ENCODE measurements around the gene GRM8.

DNA sequence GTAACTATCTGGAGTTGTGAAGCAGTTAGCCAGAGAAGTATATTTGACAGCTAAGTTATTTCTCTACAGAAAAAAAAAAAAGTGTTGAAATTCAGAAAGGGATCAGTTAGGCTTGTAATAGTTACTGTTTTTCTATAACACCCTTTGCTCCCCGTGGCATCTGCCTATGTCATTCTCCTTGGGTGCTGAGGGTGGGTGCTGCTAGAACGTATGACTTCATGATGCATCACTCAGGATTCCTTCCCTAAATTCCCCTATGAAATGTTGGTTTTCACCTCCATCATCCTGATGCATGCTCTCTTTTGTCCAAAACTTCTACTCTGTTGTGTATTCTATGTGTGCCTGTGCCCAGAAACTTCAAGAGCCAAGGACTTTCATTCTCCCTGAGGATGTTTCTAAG lies 536.4 kb downstream of the GRM8 start:
- TF ChIP-seq CTCF (IDR thresholded peaks at IDR 0.05) (no peak), SIN3A (IDR thresholded peaks at IDR 0.05; ENCODE audit: borderline replicate concordance, insufficient read depth, low read depth, low read length) (no peak), POLR2AphosphoS5 (IDR thresholded peaks at IDR 0.05; ENCODE audit: low read depth, low read length) (no peak), REST (IDR thresholded peaks at IDR 0.05; ENCODE audit: insufficient read depth in 1 of 2, low read depth in 2 of 2, low read length in 1 of 2) (no peak)
